ENCODE data around the gene CLEC16A.
"Not testable (repeated sequence)": the region's sequence is repeated elsewhere in the genome, so short reads cannot be mapped to it uniquely, and the experiment has no call there.

GRCh38 chr16:10925285-10925684, 19.1 kb upstream of the CLEC16A start:
- not testable (repeated sequence) for TF ChIP-seq CTCF (IDR thresholded peaks at IDR 0.05; ENCODE audit: borderline replicate concordance, extremely low read depth, low read length, poor library complexity, severe bottlenecking); EZH2 (IDR thresholded peaks at IDR 0.05; ENCODE audit: borderline replicate concordance, low read depth, low read length, severe bottlenecking)
